WTC11 (cell line): ENCODE data around the gene SLIT1. TPM values are rescaled to one million over a fixed set of nuclear protein-coding genes. Genes with fewer than 3 reads are reported as not detected.

Experiments
- ATAC-seq: fragments of 200-7000 bp; cut with Tn5 transposase; 2 replicates; pipeline ENCODE4 v1.10.0; 2021; ENCODE audit warnings: mild to moderate bottlenecking, moderate library complexity
- CTCF ChIA-PET: fragments of 300-600 bp; sonication (Branson Sonifier 250); formaldehyde crosslinking; loops from one replicate; lab custom pipeline; 2021; ENCODE audit warnings: antibody characterized with exemption; lab: Charles Lee
- POLR2A ChIA-PET: fragments of 350-600 bp; sonication (Branson Sonifier 250); formaldehyde crosslinking; loops from one replicate; lab custom pipeline; 2021; ENCODE audit warnings: antibody characterized with exemption; lab: Charles Lee
- DNase-seq: peaks from one replicate; pipeline ENCODE4 v3.0.0; 2021; ENCODE audit warnings: low spot score
- H3K27ac Mint-ChIP-seq: 2 replicates; pipeline ENCODE4 v1.8.0; 2021; ENCODE audit warnings: mixed read lengths
- H3K27me3 Mint-ChIP-seq: 2 replicates; pipeline ENCODE4 v1.8.0; 2021; ENCODE audit warnings: low read depth, mild to moderate bottlenecking, moderate library complexity, mixed read lengths
- H3K36me3 Mint-ChIP-seq: 2 replicates; pipeline ENCODE4 v1.8.0; 2021; ENCODE audit warnings: mixed read lengths
- H3K4me1 Mint-ChIP-seq: 2 replicates; pipeline ENCODE4 v1.8.0; 2022; ENCODE audit warnings: mixed read lengths
- H3K4me3 Mint-ChIP-seq: 2 replicates; pipeline ENCODE4 v1.8.0; 2021; ENCODE audit warnings: mild to moderate bottlenecking, moderate library complexity, mixed read lengths
- H3K9me3 Mint-ChIP-seq: 2 replicates; pipeline ENCODE4 v1.8.0; 2021; ENCODE audit warnings: mixed read lengths
- EMX1 ChIP-seq: fragments of 250-450 bp; sonication (Bioruptor Pico); IDR thresholded peaks from 2 replicates; pipeline ENCODE4 v1.8.0; 2021; ENCODE audit warnings: mild to moderate bottlenecking
- KAT7 ChIP-seq: sonication (generic); formaldehyde crosslinking; IDR thresholded peaks from 2 replicates; pipeline ENCODE4 v1.8.1; 2023; ENCODE audit warnings: missing genetic modification reagents, mild to moderate bottlenecking, borderline replicate concordance
- MYBL2 ChIP-seq: sonication (generic); formaldehyde crosslinking; IDR thresholded peaks from 2 replicates; pipeline ENCODE4 v1.8.1; 2023; ENCODE audit warnings: mild to moderate bottlenecking, moderate library complexity, missing genetic modification reagents
- NFYB ChIP-seq: sonication (generic); formaldehyde crosslinking; conservative IDR thresholded peaks from 2 replicates; pipeline ENCODE4 v1.8.0; 2022; ENCODE audit warnings: low read depth, missing genetic modification reagents
- SOX15 ChIP-seq: fragments of 250-450 bp; sonication (Bioruptor Pico); IDR thresholded peaks from 2 replicates; pipeline ENCODE4 v1.9.0; 2021; ENCODE audit warnings: mild to moderate bottlenecking
- ZNF396 ChIP-seq: fragments of 250-450 bp; sonication (Bioruptor Pico); IDR thresholded peaks from 2 replicates; pipeline ENCODE4 v1.8.0; 2021; ENCODE audit warnings: mild to moderate bottlenecking, moderate library complexity, borderline replicate concordance
- total RNA-seq: library from RNA; stranded (reverse); gene quantifications from 3 replicates; pipeline ENCODE4 v1.2.3, GENCODE V29; 2021
- TF ChIP-seq, protein P1 (sequence below): fragments of 250-450 bp; sonication (Bioruptor Pico); IDR thresholded peaks from 2 replicates; pipeline ENCODE4 v2.1.2; 2022; ENCODE audit warnings: mild to moderate bottlenecking, moderate library complexity
- TF ChIP-seq, protein P2 (sequence below): sonication (generic); formaldehyde crosslinking; IDR thresholded peaks from 2 replicates; pipeline ENCODE4 v1.8.0; 2022; ENCODE audit warnings: missing genetic modification reagents
- TF ChIP-seq, protein P3 (sequence below): sonication (generic); formaldehyde crosslinking; IDR thresholded peaks from 2 replicates; pipeline ENCODE4 v1.8.1; 2022; ENCODE audit warnings: missing genetic modification reagents, borderline replicate concordance
- TF ChIP-seq, protein P4 (sequence below): sonication (generic); formaldehyde crosslinking; IDR thresholded peaks from 2 replicates; pipeline ENCODE4 v1.8.0; 2022; ENCODE audit warnings: mild to moderate bottlenecking, missing genetic modification reagents
- TF ChIP-seq, protein P5 (sequence below): sonication (generic); formaldehyde crosslinking; conservative IDR thresholded peaks from 2 replicates; pipeline ENCODE4 v1.8.1; 2022; ENCODE audit warnings: mild to moderate bottlenecking, missing genetic modification reagents
- TF ChIP-seq, protein P6 (sequence below): fragments of 200-600 bp; IDR thresholded peaks from 2 replicates; pipeline ENCODE4 v1.8.0; 2022; ENCODE audit warnings: antibody characterized with exemption

SLIT1 gene
- total RNA-seq, 1 experiment from 2014 or later: 1.6 TPM

DNA sequence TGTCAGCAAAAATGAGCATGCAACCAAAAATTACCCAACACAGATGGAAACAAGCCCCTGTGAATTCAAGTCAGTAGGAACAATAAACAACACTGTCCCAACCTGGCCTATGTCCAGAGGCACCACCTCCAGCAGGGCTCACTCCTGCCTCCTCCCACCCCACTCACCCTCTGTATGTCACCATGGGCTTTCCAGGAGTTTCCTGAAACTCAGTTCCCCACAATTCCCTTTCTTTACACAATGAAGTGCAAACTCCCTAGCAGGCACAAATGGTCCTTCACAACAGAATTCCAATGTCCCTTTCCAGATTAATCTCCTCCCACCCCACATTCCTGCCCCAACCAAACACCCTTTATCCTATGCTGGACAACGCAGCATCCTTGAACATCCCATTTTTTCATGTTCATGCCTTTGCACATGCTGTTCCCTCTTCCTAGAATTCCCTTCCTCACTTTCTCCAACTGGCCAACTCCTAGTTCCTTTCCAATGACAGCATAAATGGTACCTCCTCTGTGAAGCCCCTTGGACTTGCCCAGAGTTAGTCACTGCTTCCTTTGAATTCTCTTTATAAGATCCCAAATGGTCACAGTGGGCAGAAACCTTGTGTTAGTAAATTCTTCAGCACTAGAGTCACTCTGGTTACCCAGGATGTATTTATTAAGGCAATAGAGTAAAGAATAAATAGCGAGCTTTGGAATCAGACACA is 157.5 kb downstream of the SLIT1 start (continued):
- TF ChIP-seq, protein P1, sequence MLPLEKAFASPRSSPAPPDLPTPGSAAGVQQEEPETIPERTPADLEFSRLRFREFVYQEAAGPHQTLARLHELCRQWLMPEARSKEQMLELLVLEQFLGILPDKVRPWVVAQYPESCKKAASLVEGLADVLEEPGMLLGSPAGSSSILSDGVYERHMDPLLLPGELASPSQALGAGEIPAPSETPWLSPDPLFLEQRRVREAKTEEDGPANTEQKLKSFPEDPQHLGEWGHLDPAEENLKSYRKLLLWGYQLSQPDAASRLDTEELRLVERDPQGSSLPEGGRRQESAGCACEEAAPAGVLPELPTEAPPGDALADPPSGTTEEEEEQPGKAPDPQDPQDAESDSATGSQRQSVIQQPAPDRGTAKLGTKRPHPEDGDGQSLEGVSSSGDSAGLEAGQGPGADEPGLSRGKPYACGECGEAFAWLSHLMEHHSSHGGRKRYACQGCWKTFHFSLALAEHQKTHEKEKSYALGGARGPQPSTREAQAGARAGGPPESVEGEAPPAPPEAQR (CRISPR knock-in tag): no peak
- TF ChIP-seq, protein P2, sequence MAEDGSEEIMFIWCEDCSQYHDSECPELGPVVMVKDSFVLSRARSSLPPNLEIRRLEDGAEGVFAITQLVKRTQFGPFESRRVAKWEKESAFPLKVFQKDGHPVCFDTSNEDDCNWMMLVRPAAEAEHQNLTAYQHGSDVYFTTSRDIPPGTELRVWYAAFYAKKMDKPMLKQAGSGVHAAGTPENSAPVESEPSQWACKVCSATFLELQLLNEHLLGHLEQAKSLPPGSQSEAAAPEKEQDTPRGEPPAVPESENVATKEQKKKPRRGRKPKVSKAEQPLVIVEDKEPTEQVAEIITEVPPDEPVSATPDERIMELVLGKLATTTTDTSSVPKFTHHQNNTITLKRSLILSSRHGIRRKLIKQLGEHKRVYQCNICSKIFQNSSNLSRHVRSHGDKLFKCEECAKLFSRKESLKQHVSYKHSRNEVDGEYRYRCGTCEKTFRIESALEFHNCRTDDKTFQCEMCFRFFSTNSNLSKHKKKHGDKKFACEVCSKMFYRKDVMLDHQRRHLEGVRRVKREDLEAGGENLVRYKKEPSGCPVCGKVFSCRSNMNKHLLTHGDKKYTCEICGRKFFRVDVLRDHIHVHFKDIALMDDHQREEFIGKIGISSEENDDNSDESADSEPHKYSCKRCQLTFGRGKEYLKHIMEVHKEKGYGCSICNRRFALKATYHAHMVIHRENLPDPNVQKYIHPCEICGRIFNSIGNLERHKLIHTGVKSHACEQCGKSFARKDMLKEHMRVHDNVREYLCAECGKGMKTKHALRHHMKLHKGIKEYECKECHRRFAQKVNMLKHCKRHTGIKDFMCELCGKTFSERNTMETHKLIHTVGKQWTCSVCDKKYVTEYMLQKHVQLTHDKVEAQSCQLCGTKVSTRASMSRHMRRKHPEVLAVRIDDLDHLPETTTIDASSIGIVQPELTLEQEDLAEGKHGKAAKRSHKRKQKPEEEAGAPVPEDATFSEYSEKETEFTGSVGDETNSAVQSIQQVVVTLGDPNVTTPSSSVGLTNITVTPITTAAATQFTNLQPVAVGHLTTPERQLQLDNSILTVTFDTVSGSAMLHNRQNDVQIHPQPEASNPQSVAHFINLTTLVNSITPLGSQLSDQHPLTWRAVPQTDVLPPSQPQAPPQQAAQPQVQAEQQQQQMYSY (CRISPR knock-in tag): no peak
- TF ChIP-seq, protein P3, sequence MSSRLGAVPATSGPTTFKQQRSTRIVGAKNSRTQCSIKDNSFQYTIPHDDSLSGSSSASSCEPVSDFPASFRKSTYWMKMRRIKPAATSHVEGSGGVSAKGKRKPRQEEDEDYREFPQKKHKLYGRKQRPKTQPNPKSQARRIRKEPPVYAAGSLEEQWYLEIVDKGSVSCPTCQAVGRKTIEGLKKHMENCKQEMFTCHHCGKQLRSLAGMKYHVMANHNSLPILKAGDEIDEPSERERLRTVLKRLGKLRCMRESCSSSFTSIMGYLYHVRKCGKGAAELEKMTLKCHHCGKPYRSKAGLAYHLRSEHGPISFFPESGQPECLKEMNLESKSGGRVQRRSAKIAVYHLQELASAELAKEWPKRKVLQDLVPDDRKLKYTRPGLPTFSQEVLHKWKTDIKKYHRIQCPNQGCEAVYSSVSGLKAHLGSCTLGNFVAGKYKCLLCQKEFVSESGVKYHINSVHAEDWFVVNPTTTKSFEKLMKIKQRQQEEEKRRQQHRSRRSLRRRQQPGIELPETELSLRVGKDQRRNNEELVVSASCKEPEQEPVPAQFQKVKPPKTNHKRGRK (CRISPR knock-in tag): no peak
- TF ChIP-seq, protein P4, sequence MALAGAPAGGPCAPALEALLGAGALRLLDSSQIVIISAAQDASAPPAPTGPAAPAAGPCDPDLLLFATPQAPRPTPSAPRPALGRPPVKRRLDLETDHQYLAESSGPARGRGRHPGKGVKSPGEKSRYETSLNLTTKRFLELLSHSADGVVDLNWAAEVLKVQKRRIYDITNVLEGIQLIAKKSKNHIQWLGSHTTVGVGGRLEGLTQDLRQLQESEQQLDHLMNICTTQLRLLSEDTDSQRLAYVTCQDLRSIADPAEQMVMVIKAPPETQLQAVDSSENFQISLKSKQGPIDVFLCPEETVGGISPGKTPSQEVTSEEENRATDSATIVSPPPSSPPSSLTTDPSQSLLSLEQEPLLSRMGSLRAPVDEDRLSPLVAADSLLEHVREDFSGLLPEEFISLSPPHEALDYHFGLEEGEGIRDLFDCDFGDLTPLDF (CRISPR knock-in tag): no peak
- TF ChIP-seq EMX1 (CRISPR knock-in tag) (no peak), ZNF396 (CRISPR knock-in tag) (no peak), KAT7 (CRISPR knock-in tag) (no peak), MYBL2 (CRISPR knock-in tag) (no peak)
- TF ChIP-seq, protein P5, sequence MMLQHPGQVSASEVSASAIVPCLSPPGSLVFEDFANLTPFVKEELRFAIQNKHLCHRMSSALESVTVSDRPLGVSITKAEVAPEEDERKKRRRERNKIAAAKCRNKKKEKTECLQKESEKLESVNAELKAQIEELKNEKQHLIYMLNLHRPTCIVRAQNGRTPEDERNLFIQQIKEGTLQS (CRISPR knock-in tag): no peak

DNA sequence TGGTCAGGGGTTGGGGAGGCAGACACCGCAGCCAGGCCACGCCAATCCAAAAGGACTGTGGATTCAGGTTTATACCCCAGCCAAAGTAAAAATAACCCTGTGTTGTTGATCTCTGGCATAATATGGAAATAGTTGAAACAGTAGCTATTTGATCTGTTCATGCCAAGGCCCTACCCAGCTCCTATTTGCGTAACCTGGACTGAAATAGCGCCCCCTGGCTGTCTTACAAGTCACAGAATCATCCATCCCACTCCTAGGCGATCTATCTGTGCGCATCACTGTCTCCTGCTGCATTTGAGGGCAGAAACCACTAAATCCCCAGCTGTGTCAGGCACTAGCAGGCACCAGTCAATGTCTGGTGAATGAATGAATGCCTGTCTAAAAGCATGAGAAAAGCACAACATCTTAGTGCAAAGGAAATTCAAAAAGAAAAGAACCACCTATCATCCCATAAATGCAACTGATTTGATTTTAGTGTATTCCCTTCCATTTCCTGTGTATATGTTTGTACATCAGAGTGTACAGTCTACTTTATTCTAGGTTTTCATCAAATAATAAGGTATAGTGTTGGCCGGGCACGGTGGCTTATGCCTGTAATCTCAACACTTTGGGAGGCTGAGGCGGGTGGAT is 160.0 kb downstream of the SLIT1 start:
- DNase-seq: peak; percentile 69
- Mint-ChIP-seq H3K4me1 (peaks cover 8% of the 10 kb centered on the region), H3K36me3 (no peaks in the 10 kb centered on the region), H3K4me3 (no peak overlapping the region)
- CTCF ChIA-PET: interaction anchor here (0.6 to 4.9 kb wide), 97 partner anchors 9 to 654 kb away, joined by 3 to 98 read pairs (median 4); partner anchors contain the start of genes SLIT1 and TLL2
- TF ChIP-seq SOX15 (no peak), NFYB (no peak)
- TF ChIP-seq, protein P6, sequence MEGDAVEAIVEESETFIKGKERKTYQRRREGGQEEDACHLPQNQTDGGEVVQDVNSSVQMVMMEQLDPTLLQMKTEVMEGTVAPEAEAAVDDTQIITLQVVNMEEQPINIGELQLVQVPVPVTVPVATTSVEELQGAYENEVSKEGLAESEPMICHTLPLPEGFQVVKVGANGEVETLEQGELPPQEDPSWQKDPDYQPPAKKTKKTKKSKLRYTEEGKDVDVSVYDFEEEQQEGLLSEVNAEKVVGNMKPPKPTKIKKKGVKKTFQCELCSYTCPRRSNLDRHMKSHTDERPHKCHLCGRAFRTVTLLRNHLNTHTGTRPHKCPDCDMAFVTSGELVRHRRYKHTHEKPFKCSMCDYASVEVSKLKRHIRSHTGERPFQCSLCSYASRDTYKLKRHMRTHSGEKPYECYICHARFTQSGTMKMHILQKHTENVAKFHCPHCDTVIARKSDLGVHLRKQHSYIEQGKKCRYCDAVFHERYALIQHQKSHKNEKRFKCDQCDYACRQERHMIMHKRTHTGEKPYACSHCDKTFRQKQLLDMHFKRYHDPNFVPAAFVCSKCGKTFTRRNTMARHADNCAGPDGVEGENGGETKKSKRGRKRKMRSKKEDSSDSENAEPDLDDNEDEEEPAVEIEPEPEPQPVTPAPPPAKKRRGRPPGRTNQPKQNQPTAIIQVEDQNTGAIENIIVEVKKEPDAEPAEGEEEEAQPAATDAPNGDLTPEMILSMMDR: peak; percentile 88
- TF ChIP-seq, all 79 proteins: peak for 1
- ATAC-seq: peak; percentile 92
- Mint-ChIP-seq H3K27me3 (no peaks in the 10 kb centered on the region), H3K9me3 (no peaks in the 10 kb centered on the region), H3K27ac (no peak overlapping the region)
- POLR2A ChIA-PET: no interaction called here
